Gastroesophageal sphincter (tissue), 3 donors: ENCODE data around the gene MYCN.

ENCODE experiments used
- CTCF ChIP-seq, 4 experiments: fragments of 200-600 bp in 2 of 4; fragments of 450-650 bp in 2 of 4; sonication (generic) in 1 of 4; IDR thresholded peaks; one replicate each; pipeline ENCODE4 v1.5.1; 2017 to 2019; ENCODE audit warnings: antibody characterized with exemption in 4 of 4, mild to moderate bottlenecking in 2 of 4, moderate library complexity in 2 of 4
- POLR2A ChIP-seq, 2 donors: fragments of 450-650 bp; IDR thresholded peaks; one replicate each; pipeline ENCODE4 v1.6.1; 2017; ENCODE audit warnings: antibody characterized with exemption in 2 of 2, mild to moderate bottlenecking in 2 of 2, moderate library complexity in 1 of 2

GRCh38 chr2:15947431-15947830 is 7.1 kb downstream of the MYCN start:
- TF ChIP-seq CTCF (IDR thresholded peaks at IDR 0.05) (no peak), POLR2A (IDR thresholded peaks at IDR 0.05) (no peak)
